SK-N-MC (cell line): Measurements from ENCODE around the gene VPS37C.

Experiments
- EZH2 ChIP-seq: fragments of 200-600 bp; sonication (generic); IDR thresholded peaks from one replicate; pipeline ENCODE4 v1.6.1; 2017; ENCODE audit warnings: antibody characterized with exemption
- POLR2AphosphoS5 ChIP-seq: IDR thresholded peaks from 2 replicates; pipeline ENCODE4 v1.6.1; 2012; ENCODE audit warnings: mild to moderate bottlenecking, low read depth, low read length, borderline replicate concordance

DNA sequence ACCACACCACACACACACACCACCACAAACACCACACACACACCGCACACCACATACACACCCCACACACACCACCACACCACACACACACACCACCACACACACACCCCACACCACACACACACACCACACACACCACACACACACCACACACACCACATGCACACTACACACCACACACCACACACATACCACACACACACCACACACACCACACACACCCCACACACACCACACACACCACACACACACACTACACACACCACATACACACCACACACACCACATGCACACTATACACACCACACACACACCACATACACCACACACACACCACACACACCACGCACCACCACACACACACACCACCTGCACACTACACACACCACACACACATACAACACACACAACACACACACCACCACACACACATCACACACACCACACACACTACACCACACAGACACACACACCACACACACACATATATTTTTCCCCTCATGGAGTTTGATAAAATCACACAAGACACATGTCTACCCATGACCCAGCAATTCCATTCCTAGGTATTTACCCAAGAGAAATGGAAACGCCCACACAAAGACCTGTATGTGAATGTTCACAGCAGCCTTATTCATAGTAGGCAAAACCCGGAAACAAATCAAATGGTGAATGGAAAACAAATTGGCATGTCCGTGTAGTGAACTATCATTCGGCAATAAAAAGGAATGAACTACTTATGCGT, 44.6 kb downstream of the VPS37C start:
- TF ChIP-seq POLR2AphosphoS5: no peak
- TF ChIP-seq EZH2: no peak
